ENCODE data around the gene GGTLC3.
"Not testable (repeated sequence)": the region's sequence is repeated elsewhere in the genome, so short reads cannot be mapped to it uniquely, and the experiment has no call there.

GGTLC3 gene

DNA sequence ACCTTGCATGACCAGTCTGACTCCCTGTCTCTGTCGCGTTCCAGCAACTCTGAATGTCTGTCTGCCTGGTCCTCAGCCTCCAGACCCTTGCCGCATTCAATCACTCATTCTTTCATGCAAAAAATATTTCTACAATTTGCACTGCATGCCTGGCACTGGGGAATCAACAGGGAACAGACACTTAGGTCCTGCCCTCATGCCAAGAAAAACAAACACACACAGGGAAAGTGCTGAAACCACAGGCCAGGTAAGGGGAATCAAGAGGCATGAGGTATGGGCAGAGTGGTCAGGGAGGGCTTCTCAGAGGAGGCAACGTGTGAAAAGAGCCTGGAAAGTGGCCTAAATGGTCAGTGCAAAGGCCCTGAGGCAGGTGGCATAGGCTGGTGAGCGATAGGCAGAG, at the start of gene GGTLC3:
GGTLC3 (minus strand) TSS at position 101 of the 400 bp plus-strand sequence. CDS start 264 bp downstream, outside the sequence.
- DNase-seq: not testable (repeated sequence)

DNA sequence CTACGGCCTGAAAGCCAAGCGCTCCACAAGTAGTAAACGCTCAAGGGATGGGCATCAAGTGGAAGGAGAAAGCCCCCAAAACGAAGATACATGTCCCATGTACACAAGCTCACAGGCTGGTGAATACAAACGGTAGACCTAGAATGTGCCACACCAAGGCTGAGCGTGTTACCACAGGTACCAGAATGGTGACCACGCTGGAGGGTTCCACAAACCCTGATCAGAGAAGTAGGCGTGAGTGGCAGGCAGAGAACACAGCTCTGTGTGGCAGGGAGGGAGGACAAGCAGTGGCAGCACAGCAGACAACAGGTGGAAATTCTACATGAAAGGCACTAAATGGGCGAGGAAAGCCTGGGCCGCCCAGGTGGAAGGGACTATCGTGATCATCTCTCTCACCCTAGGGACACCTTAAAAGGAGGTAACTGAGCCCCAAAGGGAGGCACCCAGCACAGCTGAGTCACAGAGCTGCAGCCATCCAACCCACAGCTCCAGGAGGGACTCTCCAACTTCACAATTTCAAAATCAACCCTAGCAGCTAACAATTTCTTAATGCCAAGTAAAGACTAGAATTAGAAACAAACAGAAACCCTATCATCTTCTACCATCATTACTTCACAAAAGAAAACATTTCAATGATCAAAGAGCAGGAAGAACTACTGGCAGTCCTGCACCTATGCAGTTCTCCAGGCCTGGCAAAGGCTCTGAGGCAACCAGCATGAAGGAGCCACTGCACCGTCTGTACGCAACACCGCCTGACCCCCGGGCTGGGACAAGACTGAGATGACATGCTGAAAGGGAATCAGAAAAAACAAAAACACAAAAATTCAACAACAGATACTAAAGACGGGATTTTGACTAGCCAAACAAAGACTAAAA, 42.4 kb upstream of the GGTLC3 start:
- not testable (repeated sequence) for DNase-seq

DNA sequence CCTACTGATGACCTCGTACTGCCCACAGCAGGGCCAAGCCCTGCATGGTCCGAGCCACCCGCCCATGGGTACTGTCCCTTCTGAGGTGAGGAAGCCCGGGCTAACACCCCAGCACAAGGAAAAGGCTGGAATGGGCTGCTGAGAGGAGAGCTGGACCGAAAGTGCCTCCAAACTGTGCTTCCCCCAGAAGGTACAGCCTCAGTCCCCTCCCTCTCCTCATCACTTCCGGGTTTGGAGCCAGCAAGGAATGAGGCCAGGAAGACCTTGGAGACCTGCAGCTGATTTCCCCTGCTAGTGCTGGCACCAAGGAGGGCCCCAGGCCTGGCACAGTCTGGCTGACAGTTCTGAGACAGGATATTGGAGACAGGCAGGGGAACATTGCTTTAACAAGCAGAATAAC, 41.0 kb upstream of the GGTLC3 start:
- DNase-seq: not testable (repeated sequence)

DNA sequence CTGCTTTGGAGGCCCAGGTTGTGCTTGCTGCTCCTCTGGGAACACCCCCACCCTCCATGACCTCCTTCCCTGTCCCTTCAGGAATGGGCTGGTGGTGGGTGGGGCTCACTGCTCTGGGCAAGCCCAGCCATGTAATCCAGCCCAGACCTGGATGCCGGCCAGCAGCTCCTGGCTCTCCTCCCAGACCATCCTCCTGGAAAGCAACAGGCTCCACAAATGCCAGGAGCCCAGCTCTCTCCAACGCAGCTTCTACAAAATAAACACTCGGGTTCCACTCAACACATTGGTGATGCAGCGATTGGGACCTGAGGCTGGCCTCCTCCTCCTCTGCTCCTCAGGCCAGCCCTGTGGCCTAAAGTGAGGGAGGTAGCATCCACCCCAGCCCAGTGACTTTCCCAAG, 40.6 kb upstream of the GGTLC3 start:
- DNase-seq: not testable (repeated sequence)

DNA sequence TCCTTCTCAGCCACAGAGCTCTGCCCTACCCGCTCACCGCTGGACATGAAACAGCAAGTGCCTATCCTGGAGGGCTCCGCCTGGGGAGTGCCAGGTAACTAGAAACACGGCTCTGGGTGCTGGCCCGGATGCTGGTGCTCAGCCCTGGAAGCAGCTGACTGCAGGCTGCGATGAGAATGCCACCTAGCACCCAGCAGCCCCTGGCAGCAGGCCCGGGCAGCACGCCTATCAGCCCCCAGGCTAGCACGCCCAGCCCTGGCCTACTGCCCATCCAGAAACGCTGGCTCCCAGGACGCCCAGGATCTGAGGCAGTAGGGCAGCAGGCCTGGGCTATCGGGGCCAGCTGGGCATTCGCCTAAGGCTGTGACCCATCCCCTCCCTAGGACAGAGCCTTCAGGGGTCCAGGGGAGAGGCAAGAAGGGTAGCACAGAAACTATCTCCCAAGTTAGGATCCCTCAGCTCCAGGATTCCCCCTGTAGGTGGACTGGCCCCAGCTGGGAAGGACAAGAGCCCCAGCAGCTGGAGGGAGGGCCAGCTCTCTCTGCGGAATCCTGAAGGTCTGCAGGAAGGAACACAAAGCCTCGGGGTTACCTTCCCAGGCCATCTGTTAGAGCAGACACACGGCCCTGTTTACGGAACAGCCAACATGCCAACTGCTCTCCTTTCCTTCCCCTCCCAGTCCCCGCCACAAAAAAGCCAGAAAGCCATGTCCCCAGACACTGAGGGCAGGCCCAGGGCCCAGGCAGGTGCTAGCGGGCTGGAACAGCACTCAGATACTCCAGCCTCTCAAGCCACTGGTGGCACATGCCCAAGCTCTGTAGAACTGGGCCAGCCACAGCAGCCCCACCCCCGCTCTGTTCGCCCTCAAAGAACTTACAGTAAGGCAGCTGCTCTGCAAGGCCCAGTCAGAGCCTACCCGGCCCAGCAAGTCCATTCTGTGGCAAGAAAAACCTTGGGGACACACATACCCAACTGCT, 36.6 kb upstream of the GGTLC3 start:
- DNase-seq: not testable (repeated sequence)

DNA sequence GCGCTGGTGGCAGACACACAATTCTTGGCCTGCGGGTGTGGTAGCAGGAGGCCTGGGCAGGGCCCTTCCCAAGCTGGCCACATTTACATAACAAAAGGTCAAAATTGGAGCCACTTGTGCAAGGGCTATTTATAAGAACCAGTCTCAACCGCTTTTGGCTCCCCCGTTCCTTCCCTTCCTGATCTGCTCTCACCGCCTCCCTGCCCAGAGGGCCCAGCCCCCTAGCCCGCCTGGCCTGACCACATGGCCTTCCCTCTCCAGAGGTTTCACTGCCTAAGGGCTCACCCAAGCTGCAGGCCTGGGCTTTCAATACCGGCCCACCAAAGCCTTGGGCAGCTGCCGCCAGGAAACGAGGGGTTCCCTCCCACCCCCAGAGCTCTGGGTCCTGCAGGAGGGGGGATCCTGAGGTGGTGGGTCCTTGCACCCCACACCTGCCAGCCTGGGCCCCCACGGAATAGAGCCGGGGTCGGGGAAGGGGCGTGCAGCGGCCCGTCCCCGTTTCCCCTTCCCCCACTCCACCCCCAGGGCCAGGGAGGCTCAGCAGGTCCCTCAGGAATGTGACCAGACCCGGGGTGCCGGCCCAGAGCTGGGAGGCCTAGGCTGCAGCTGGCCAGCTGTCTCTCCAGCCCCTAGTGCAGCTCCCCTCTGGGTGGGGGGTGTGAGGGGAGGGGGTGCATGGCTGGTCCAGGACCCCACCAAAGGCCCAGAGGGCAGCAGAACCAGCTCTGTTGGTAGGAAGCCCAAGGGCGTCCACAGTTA, 35.1 kb upstream of the GGTLC3 start:
- DNase-seq: not testable (repeated sequence)

DNA sequence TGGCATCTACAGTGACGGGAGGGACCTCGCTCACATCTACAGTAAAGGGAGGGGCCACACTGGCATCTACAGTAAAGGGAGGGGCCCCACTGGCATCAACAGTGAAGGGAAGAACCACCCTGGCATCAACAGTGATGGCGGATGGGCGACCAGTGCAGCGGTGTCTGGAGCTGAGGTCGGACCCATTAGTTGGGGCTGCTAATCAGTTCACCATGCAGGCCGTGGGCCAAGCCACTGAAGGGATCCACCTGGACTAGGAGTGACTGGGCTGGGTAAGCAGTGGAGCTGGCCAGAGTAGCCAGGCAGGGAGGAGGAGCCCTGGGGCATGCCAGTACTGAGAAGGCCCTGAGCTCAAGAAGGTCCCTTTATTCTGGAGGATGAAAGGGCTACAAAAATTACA, 33.1 kb upstream of the GGTLC3 start:
- not testable (repeated sequence) for DNase-seq

DNA sequence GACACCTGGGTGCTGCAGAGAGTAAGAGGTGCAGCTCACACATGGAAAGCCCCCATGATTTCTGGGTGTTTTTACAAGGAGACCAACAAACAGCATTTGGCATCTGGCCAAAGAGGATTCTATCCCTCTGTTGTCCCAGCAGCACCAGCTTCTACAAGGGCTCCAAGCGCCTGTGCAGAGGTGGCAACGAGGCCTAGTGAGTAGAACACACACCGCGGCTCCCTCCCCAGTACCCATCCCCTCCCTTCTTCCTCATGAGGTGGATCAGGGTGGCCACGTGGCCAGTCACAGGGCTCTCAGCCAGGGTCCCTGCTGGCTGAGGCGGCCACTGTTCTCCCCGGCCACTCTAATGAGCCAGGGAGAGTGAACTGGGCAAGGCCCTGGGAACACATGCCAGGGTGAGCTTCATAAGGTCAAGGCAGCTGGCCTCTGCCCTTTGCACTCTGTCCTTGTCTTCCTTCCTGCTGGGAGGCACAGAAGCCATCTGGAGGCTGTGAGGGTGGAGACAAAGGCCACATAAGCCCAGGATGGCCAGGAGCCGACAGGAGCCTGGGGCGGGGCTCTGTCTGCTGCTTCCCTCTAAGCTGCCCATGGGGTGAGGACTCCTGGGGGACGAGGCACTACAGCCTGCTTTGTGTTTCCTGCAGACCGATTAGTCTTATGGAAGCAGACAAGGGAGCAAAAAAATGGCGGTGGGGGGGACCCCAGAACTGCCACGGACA, 31.7 kb upstream of the GGTLC3 start:
- not testable (repeated sequence) for DNase-seq

DNA sequence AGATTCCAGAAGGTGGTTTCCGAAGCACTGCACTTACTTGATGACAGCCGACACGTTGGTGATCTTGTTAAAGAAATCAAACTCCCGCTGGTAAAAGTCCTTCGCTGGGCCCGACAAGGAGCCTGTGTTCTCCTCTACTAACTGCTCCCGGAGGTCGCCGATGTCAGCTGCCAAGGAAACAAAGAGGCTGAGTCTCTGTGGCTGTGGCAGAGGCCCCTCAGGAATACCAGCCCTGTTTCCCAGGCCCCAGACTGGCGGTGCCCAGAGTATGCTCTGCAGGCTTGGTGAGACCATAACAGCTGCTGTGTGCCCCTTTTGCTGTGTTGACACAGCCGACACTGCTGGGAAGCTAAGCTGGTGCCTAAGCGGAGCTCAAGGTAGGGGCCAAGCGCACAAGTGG, 26.7 kb upstream of the GGTLC3 start:
- not testable (repeated sequence) for DNase-seq

DNA sequence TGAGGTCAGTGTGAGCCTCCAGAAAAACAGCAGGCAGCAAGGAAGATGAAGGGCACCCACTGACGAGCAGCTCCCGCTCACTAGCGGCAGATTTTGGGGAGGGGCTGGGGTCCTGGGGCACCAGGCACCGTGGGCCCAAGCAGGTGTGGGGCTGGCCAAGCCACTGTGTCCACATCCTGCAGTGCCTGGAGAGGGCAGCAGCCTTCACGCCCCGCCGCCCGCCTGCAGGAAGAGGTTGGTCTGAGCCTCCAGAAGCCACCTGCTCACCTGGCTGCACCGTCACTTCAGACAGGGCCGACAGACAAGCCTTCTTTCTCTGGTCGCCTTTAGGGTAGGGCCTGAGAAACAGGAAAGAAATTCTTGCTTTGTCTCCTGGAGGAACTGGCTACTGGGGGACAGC, 25.4 kb upstream of the GGTLC3 start:
- DNase-seq: not testable (repeated sequence)

DNA sequence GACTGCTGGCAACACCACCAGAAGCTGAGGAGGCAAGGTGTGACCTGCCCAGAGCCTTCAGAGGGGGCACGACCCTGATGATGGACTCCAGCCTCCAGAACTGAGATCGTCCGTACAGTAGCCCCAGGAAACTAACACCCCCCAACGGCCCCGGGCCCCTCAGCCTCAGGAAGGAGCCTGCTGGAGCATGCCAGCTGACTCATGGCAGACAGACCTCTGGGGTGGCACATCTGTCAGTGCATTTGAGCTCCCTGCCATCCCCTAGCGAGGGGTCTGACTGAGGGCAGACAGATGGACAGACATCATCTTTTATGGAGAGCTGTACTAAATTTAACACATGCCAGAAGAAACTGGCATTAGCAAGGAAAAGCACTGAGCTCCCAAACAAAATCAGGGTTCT, 22.0 kb upstream of the GGTLC3 start:
- DNase-seq: not testable (repeated sequence)

DNA sequence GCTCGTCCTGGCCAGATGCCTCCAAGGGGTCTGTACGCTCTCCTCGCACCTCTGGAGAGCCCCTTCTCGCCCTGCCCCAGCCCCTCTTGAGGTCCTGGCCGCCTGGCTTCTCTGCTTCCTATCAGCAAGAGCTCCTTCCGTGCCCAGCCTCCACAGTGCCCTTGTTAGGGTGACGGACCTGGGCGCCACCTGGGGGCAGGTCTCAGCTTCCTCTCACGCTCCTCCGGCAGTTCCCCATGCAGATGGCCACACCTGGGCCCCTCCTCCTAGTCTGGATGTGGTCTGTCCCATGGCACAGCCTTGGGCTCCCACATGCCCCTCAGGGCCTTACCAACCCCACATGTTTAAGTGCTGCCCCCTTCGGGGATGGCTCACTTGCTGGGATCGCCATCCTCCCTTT, 16.4 kb upstream of the GGTLC3 start:
- DNase-seq: not testable (repeated sequence)

DNA sequence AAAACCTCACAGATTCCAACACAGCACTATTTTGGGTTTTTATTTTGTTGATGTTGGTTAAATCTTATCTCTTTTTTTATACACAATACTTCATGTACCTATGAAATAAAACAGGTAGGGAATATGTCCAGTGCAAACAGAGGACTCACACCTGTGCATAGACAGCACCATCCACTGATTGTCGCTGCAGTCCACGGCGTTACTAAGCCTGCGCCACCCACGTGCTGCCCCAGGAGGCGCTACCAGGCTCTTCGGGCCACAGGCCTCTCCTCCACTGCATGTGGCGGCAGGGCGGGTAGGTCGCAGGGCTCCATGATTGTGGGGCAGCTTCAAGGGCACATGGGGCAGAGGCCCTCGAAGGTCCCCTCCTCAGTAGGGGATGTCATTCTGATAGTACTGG, 15.7 kb upstream of the GGTLC3 start:
- not testable (repeated sequence) for DNase-seq

DNA sequence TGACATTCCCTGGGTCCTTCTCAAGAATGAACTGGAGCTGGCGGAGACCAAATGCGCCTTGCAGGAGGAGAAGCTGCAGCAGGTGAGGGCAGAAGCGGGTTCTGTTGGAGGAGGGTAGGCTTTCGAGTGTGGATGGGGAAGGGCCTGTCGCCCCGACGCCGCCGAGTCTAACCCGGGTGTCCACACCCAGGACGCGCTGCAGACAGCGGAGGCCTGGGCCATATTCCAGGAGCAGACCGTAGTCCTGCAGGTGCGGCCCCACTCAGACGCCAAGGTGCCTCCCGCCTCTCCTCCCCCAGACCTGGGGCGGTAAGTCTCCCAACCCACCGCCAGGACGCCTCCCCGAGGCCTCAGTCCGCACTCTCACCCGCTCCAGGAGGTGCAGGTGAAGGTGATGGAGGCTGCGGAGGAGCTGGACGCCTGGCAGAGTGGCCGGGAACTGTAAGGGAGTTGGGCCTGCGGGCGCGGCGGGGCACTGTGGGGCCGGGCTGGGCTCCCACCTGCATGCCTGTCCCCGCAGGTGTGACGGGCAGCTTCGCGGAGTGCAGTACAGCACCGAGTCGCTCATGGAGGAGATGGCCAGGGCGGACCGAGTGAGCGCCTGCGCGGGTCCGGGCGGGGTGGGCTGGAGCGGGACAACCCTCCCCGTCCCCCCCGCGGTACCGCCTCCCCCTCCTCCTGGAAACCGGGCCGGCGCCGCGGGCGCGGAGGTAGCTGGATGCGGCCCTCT, 11.6 kb upstream of the GGTLC3 start:
- not testable (repeated sequence) for DNase-seq

DNA sequence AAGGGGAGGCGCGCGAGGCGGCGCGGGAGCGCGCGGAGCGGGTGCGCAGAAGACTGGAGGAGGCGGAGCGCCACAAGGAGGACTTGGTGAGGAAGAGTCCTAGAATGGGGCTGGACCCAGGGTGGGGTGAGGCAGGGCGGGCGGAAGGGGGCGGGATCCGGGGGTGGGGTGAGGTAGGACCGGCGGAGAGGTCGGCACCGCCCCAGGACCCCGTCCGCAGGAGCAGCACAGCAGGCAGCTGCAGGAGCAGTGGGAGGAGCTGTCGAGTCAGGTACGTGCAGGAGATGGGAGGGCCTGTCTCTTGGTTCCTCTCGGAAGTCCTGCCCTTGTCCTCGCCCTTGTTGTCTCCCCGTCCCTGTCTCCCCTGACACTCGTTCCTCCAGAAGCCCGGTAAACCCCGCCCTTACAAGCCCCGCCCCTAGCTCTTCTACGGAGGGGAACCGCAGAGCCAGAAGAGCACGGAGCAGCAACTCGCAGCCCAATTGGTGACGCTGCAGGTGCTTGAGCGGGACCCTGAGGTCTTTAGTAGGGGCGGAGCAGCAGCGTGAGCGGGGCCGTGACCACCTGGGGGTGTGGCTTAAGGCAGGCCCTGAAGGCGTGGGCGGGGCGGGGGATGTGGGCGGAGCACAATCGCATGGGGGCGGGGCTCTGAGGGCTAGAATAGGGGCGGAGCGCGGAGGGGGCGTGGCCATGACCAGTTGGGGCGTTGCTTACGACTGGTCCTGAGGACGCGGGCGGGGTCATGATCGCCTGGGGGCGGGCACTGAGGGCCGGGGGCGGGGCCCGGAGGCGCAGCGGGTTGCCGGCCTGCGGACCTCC, 10.8 kb upstream of the GGTLC3 start:
- DNase-seq: not testable (repeated sequence)

DNA sequence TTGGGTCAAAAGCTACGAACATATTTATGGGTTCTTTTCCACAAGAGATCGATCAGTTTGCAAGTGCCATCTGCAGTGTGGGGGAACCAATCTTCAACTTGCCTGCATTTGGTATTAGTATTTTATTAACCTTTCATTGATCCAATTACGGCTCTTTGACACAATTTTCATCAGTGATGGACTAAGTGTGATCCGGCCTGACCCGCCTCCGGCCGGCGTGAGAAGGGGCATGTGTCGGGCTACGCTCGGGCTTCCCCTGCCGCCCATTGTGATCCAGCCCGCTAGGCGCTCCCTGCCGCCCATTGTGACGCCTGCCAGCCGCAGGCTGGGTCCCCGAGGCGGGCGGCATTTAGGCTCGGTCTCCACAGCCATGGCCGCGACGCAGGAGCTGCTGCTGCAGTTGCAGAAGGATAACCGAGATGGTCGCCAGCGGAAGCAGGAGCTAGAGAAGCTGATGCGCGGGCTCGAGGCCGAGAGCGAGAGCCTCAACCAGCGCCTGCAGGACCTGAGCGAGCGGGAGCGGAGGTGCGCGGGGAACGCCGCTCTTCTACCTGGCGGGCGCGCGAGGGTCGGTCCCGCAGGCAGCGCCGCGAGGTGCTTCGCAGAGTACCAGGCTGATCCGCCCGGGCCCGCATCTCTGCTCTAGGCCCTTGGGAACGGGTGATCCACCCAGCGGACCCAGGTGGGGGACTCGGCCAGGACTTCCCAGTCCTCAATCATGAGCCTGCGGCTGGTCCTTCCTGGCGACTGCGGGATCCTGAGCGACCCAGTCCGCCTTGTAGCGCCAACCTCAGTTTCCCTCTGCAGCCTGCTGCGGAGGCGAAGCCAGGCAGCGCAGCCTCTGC, 10.0 kb upstream of the GGTLC3 start, which contains the start of gene TMEM191B:
TMEM191B (plus strand) TSS at position 51 of the 845 bp plus-strand sequence; CDS start at position 230, 179 bp downstream.
- not testable (repeated sequence) for DNase-seq

DNA sequence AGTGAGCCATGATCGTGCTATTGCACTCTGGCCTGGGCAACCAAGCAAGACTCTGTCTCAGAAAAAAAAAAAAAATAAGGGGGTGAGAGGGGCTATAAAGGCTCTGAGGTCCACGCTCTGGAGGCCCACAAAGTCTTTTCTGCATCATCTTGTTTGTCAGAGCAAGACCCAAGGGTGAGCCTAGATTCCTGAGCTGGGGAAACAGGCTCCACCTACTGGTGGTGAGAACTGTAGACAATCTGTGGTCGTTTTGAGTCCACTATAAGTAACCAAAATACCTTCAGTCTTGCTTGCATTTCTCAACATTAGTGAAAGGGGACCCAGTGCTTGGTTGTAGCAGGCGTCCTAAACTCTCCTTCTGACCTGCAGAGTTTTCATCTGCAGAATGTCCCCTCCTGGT, 5.4 kb upstream of the GGTLC3 start:
- DNase-seq: not testable (repeated sequence)

DNA sequence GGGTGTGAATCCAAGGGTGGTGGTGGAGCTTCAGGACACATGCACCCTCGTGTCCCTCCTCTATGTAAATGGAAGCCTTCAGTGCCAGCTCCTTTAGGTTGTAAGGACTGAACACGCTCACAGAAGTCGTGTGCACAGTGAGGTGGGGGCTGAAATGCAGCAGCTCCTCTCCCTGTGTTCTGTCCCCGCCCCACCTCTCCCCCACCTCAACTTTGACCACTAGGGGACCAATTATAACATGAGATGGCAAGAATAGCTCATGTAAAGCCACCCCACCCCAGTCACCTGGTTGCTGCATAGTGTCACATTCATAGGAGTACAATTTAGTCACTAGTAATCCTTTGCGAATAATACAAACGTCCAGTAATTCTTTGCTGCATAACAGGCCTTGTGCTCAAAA, 4.8 kb upstream of the GGTLC3 start:
- not testable (repeated sequence) for DNase-seq

DNA sequence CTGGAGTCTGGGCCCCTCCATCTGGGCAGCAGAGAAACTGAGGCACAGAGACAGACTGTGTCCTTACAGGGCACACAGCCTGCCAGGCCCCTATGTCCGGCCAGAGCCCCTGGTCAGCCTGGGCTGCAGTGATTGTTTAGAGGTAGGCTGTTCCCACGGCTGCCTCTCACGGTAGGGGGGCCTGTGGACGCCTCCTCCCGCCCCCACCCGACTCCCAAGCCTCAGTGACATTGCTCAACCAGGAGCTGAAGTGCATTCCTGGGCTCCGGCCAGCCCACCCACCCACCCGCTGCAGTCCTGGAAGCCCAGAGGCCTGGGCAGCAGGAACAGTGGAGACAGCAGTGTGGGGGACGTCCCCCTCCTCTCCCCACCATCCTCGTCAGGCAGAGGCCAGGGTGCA, 4.5 kb downstream of the GGTLC3 start:
- DNase-seq: not testable (repeated sequence)
